HG02798 (cell line): ENCODE data around the gene SCART1.
"Not testable (repeated sequence)": the region's sequence is repeated elsewhere in the genome, so short reads cannot be mapped to it uniquely, and the experiment has no call there.

ENCODE experiments used
- ATAC-seq: cut with Tn5 transposase; IDR thresholded peaks from one replicate; pipeline ENCODE4 v1.9.1; 2021; ENCODE audit warnings: mild to moderate bottlenecking; ENCODE audit not compliant: unreplicated experiment, poor library complexity

SCART1 gene

DNA sequence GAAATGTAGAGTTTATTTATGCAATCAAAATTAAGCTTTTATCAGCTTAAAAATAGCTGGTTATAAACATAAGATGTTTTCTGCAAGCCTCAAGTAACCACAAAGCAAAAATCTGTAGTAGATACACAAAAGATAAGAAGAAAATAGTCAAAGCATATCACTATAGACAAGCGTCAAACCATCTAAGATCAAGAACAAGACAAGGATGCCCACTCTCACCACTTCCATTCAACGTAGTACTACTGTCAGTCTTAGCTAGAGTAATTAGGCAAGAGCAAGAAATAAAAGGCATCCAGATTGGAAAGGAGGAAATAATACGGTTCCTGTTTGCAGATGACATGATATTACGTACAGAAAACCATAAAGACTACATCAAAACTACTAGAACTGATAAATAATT, 56.0 kb downstream of the SCART1 start:
- ATAC-seq: no peak

DNA sequence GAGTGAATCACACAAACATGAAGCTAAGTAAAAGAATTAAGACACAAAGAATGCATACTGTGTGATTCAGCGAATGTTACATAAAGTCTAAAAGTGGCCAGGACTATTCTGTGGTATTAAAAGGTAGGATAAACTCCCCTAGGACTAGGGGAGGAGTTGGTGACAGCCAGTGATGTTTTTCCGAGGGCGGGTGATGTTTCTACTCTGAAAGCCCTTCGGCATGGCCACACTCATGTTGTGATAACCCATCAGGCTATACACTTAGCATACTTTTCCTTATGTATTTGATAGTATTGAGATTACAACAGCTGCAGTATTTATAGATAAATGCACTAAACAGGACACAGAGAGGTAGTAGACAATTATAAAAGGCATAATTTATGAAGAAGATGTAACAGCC, 57.7 kb downstream of the SCART1 start:
- no peak for ATAC-seq

DNA sequence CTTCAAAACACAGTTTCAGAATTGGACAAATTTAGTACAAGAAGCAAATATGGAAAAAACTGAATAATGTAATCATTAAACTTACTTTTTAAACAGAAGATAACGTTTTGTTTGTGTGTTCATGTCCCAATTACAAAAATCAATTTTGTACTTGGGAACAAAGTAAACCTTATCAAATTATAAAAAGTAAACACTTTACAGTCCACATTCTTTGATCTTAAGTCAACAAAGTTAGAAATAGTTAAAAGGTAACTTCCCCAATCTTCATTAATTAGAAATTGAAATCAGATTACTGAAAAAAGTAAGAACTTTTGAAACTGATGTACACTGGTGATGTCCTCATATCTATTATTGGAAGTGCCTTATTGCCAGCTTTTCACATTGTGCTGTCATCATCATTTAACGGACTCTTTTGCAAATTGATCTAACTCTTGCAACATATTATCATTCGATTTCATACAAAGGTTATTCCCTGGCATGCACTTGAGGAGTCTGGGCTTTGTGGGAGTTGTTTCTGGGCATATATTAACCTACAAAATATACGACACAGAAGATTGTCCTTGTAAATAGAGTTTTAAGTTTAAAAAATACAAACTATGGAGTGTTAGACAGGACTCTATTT, 58.3 kb downstream of the SCART1 start:
- ATAC-seq: no peak

DNA sequence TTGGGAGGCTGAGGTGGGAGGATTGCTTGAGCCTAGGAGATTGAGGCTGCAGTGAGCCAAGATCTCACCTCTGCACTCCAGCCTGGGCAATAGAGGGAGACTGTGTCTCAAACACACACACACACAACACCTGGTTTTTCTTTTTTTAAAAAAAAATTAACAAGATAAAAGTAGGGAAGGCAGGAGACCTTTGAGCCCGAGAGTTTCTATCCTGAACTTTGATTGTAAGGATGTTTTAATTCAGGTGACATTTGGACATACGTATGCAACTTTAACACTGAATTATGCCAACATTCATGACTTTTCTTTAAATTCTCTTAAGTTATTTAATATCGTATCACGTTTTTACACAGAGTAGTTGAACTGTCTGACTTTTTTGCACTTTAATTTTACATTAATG, 61.7 kb downstream of the SCART1 start:
- ATAC-seq: no peak

DNA sequence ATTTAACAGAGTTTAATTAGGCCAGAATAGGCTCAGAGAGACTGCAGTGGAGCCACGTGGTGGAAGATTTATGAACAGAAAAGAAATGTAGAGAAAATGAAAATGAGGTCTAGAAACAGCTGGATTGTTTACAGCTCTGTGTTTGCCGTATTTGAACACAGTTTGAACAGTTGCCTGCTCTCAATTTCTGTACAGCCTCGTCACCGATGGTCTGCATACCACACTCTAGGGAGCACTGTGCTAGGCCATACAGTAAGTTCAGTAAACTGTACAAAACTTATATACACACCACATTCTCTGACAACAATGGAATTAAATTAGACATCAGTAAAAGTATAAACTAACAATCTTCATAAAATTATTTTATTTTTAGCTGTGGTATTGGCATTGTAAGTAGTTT, 62.3 kb downstream of the SCART1 start:
- ATAC-seq: no peak

DNA sequence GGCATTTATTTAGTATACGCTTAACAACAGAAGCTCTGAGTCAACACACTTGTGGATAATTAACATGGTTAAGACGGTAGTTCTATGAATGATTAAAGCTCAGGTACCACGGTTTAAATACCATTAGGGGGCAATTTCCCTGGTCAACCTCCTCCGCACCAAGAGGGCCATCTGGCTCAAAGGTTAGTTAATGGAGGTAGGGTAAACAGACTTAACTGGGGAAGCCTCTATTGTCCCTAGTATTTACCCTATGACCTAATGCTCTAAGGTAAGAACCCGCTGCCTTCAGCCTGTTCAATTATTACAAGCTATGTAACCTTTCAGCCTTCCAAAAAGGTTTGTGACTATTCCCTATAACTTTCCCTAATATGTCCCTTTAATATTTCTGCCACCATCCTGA, 64.8 kb downstream of the SCART1 start:
- ATAC-seq: not testable (repeated sequence)
